GM21717 (cell line): ENCODE data around the gene SNX9.
A peak's percentile ranks its signal among the peaks of the same experiment; 100 is the strongest.

Experiments
- ATAC-seq: cut with Tn5 transposase; IDR thresholded peaks from one replicate; pipeline ENCODE4 v1.9.1; 2021; ENCODE audit warnings: mild to moderate bottlenecking, moderate library complexity; ENCODE audit not compliant: unreplicated experiment

Gene SNX9

DNA sequence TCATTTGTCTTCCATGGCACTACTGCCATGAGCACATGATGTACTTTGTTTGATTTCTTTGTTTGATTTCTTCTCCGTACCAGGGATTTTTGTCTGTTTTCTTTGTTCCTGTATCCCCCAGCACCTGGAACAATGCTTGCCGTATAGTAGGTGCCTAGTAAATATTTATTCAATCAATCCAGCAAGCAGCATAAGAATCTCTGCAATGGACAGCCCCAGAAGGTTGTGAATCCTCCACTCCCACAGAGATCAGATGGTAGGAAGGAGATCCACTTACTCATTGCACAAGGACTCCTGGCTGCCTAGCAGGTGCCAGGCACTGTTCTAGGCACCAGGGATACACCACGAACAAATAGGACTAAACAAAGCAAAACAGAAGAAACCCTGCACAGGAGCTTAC lies 151.9 kb downstream of the SNX9 start:
- ATAC-seq, result no peak

GRCh38 chr6:157975456-157975855 lies 152.4 kb downstream of the SNX9 start:
- no peak for ATAC-seq

DNA sequence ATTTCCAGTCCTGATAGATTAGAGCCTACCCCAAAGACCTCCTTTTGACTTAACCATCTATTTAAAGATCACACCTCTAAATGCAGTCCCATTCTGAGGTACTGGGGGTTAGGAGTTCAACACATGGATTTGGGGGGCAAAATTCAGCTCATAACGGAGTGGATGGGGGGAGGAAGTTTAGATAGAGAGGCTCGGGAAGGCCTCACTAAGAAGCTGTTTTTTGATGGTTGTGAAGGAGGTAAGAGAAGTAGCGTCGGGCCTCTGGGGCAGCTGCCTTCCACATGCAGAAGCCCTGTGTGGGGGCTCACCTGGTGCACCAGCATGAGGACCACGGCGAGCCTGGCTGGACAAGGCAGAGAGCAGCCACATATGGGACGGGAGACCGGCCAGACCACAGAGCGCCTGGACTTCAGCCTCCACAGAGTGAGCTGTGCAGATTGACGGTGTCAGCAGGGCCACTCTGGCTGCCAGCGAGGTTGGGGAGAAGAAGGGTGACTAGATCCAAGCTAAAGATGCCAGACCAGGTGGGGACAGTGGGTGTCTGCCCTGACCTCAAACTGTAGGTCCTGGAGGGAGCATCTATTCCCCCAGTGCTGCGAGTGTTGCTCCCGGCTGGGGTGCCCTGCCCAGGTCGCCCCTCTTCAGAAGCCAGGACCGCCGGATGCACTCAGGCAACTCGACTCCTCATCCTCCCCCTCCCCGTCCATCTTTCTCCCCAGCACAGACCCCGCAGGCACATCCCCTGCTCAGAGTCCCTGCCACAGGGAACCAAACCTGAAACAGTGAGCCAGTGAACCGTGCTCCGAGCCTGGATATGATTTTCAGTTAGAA lies 153.5 kb downstream of the SNX9 start:
- ATAC-seq, result no peak

- no peak for ATAC-seq
Measured at GRCh38 chr6:157977176-157977804, 154.2 kb downstream of the SNX9 start.

DNA sequence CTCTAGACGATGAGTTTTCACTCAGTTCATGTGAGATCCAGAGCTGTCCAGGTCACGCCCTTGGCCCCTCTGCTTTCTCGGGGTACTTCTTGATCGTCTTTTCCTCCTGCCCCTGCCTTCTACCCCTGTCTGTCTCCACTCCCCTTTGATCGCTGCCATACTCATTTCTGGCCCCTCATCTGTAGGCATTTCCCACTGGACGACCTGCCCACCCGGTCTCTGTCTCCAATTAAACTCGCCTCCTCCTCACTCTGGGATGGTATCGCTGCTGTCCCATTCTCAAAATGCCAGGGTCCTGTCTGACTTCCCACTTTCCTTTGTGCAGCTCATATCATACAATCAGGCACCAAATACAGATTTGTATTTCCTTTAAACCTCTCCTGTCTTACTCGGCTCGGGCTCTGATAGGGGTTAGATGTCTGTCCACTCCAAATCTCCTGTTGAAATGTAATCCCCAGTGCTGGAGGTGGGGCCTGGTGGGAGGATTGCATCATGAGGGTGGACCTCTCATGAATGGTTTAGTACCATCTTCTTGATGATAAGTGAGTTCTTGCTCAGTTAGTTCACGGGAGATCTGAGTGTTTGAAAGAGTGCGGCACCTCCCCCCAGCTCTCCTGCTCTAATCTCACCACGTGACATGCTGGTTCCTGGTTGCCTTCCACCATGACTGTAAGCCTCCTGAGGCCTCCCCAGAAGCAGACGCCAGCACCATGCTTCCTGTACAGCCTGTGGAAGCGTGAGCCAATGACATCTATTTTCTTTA lies 155.2 kb downstream of the SNX9 start:
- ATAC-seq, result no peak

- peak; percentile 32 for ATAC-seq
Measured at GRCh38 chr6:157980288-157981131, 157.5 kb downstream of the SNX9 start.

- no peak for ATAC-seq
Measured at GRCh38 chr6:157981132-157981394, 158.0 kb downstream of the SNX9 start.

- peak; percentile 78 for ATAC-seq
Measured at GRCh38 chr6:157981395-157982101, 158.5 kb downstream of the SNX9 start, which contains the start of gene SYNJ2. Gene SYNJ2 (plus strand): TSS chr6:157981863. CDS start chr6:157981962, 99 bp downstream.

- peak; percentile 51 for ATAC-seq
Measured at GRCh38 chr6:157982102-157982562, 159.1 kb downstream of the SNX9 start.

DNA sequence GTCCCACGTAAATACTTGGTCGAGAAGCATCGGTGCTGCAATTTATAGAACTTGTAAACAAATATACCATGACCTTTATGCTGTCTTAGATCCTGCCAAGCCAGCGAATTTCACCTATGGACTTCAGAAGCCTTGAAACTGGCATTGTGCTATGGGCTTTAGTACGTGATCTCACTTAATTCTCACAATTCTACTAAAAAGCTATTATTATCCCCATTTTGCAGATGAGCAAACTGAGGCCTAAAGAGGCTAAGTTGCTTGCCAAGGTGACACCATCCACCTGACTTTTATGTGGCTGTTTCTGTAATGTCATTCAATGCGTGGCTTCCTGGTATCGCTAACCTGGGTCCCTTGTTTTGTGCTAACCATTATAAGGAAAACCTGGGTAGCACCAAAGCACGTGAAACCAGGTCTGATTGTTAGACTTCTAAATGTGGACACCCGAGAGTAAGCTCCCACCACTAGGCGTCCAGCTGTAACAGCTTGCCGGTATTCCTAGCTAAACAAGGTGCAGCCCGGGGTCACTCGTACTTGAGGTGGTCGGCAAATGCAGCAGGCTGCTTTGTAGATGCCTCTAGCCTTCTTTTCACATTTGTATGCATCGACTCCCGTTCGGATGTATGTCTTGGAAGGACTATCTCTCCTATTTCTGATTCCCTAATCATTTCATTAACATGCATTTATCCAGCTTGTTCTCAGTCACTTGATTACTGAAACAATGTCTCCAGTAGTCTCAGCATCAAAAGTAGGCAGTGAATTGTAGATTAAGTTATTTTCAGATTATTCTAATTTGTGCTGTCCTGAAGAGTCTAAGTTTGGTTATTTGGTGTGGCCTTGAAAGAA lies 159.7 kb downstream of the SNX9 start:
- ATAC-seq, result no peak

- no peak for ATAC-seq
Measured at GRCh38 chr6:157983406-157984119, 160.5 kb downstream of the SNX9 start.

- ATAC-seq, result no peak
Measured at GRCh38 chr6:157984128-157984527, 161.1 kb downstream of the SNX9 start.

DNA sequence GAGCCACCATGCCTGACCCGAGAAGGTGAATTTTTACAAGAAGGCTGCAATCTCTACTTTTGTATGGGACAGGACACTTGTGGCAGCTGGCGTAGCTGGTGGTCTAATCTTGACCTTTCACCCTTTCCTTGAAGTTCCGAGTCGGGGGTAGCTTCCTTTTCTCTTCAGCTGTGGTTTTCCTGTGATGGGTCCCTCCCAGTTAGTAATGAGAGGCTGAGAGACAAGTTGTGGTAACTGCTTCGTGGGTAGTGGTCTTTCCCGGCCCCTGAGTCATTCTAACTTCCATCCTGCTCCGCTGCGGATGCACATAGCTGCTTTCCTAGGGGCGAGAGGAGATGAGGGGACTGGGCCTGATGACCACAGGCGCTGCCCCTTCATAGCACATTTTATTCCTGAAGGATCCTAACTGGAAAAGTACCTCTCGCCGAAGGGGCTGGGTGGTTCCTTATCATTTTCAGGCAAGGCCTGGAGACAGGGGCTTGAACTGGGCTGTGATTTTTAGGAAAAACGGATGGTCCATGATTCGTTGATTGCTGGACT lies 161.7 kb downstream of the SNX9 start:
- ATAC-seq, result no peak

GRCh38 chr6:157985378-157986155 lies 162.5 kb downstream of the SNX9 start:
- no peak for ATAC-seq

DNA sequence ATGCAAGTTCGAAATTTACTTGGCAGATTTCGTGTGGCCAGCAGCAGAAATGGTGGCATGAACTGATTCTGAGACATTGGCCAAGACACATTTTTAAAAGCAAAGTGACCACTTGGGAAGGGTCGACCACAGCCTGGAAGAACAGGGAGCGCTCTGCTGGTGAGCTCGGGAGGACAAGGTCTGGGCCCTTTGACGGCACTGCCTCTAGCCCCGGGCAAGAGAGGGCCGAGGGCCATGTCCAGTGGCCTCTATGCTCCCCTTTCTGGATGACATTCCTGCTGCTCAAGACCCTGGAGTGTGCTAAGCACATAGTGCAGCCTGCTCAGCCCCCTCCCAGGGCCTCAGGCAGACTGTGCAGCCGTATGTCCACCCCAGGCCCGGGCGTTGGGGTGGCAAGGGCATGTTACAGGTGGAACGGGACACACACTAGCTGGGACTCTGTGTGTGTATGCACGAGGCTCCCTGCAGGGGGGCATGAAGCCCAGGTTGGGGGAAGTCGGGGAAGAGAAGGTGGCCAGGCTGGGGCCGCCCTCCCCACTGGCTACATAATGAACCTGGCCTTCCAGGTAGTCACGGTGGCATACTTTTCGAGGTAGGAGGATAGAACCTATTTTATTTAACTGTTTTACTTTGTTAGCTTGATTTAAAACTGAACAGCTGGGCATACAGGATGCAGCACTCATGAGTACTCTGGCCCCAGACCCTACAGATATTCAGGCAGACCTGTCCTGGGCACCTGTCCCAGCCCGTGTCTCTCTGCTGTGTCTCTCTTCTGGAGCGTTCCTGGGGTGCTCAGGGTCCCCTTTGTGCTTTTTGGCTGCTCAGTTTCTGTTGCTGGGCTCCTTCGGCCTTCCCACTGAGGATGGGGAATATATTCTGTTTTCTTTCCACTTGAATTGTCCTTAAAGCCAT lies 165.0 kb downstream of the SNX9 start:
- no peak for ATAC-seq

DNA sequence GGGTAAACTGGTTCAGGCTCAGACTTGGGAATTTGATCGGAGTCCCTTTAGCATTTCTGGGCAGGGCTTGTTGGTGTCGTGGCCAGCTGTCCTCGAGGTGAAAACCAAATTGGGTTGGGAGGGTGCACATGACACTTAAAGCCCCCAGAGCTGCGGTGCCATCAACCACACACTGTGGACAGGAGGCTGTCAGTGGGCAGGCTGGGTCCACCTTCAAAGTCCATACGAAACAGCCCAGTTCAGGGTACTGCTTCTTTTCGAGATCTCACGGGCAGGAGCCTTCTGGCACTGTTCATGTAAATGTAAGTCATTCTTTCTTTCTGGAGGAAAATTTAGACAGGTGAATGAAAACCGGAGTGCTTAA lies 165.6 kb downstream of the SNX9 start:
- no peak for ATAC-seq
